OCI-LY3 (cell line): Measurements from ENCODE around the gene DNM3.

Experiments used
- H2AFZ ChIP-seq: fragments of 200-600, 300-600 bp; shearing (Covaris generic); 2 replicates; pipeline ENCODE4 v1.6.0; 2014; ENCODE audit warnings: antibody characterized with exemption, low read depth, low read length
- H3K27ac ChIP-seq: fragments of 200-600, 300-600 bp; sonication (generic); 2 replicates; pipeline ENCODE4 v1.5.1; 2014; ENCODE audit warnings: mild to moderate bottlenecking, low read length, moderate library complexity, mixed read lengths
- H3K27me3 ChIP-seq: fragments of 200-600, 300-600 bp; sonication (generic); 2 replicates; pipeline ENCODE4 v1.6.1; 2014; ENCODE audit warnings: low read depth, low read length, mixed read lengths
- H3K36me3 ChIP-seq: fragments of 200-600, 300-600 bp; sonication (generic); replicated peaks from 2 replicates; pipeline ENCODE3; 2014; ENCODE audit warnings: low read depth, low read length, mixed read lengths
- H3K4me1 ChIP-seq: fragments of 300-600, 200-600 bp; sonication (generic); 2 replicates; pipeline ENCODE4 v1.6.1; 2014; ENCODE audit warnings: low read length, mixed read lengths
- H3K4me2 ChIP-seq: fragments of 200-600, 300-600 bp; sonication (generic); 2 replicates; pipeline ENCODE4 v1.6.1; 2014; ENCODE audit warnings: low read length, mixed read lengths
- H3K4me3 ChIP-seq: fragments of 300-600, 200-600 bp; sonication (generic); 2 replicates; pipeline ENCODE4 v1.5.1; 2014; ENCODE audit warnings: antibody characterized with exemption, mild to moderate bottlenecking, low read length, moderate library complexity
- H3K79me2 ChIP-seq: fragments of 300-600, 200-600 bp; shearing (Covaris generic); 2 replicates; pipeline ENCODE4 v1.6.1; 2014; ENCODE audit warnings: mild to moderate bottlenecking, low read length, mixed read lengths
- H3K9ac ChIP-seq: fragments of 300-600, 200-600 bp; shearing (Covaris generic); 2 replicates; pipeline ENCODE4 v1.6.0; 2014; ENCODE audit warnings: mild to moderate bottlenecking, low read length, moderate library complexity
- H3K9me3 ChIP-seq: fragments of 200-600, 300-600 bp; shearing (Covaris generic); 2 replicates; pipeline ENCODE4 v1.6.1; 2014; ENCODE audit warnings: low read length, mixed read lengths; ENCODE audit not compliant: insufficient read depth
- H4K20me1 ChIP-seq: fragments of 200-600, 300-600 bp; sonication (generic); 2 replicates; pipeline ENCODE4 v1.6.1; 2016; ENCODE audit warnings: low read length, mixed read lengths; ENCODE audit not compliant: insufficient read depth
- EZH2phosphoT487 ChIP-seq: fragments of 200-600 bp; shearing (Covaris generic); IDR thresholded peaks from 2 replicates; pipeline ENCODE4 v1.6.1; 2018; ENCODE audit warnings: antibody characterized with exemption, mixed run types, low read depth
- TF ChIP-seq, protein P1 (sequence below): fragments of 200-600, 300-600 bp; sonication (generic); IDR thresholded peaks from 2 replicates; pipeline ENCODE4 v1.5.1; 2014; ENCODE audit warnings: antibody characterized with exemption, low read length, low read depth

The DNM3 gene

DNA sequence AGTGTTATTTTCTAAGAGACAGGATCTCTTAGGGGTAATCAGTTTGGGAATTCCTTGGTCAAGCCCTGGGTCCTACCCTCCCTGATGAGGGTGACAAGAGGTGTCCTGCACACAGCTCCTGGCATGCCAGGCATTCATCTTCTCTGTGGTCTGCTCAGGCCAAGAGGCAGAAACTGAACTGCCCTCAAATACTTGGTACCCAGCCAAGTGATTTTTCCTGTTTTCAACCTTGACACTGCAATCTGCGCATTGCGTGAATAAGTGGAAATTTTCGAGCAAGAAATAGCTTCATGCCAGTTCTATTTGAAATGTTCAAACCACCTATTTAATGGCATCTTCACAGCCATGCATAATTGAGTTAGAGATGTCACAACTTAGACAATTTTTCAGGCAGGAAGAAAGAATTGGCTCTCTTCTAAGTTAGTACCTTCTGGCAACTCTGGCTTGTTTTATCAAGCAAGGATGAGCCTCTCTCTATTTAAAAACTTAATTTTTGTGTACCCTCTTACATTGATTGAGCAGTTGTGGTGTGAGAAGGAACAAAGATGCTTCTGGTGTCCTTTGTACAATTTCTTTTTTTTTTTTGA, 27.0 kb downstream of the DNM3 start:
- Histone ChIP-seq H3K27ac (no peak overlapping the region), H3K9me3 (no peaks in the 10 kb centered on the region), H3K4me2 (no peak overlapping the region), H3K9ac (no peak overlapping the region), H3K79me2 (no peaks in the 10 kb centered on the region), H3K27me3 (peaks cover 11% of the 10 kb centered on the region; the same call in 1 of the 2 replicates), H3K4me3 (no peak overlapping the region), H2AFZ (no peak overlapping the region), H3K36me3 (no peaks in the 10 kb centered on the region), H4K20me1 (no peaks in the 10 kb centered on the region), H3K4me1 (no peaks in the 10 kb centered on the region)
- no peak for TF ChIP-seq EZH2phosphoT487
- TF ChIP-seq, protein P1, sequence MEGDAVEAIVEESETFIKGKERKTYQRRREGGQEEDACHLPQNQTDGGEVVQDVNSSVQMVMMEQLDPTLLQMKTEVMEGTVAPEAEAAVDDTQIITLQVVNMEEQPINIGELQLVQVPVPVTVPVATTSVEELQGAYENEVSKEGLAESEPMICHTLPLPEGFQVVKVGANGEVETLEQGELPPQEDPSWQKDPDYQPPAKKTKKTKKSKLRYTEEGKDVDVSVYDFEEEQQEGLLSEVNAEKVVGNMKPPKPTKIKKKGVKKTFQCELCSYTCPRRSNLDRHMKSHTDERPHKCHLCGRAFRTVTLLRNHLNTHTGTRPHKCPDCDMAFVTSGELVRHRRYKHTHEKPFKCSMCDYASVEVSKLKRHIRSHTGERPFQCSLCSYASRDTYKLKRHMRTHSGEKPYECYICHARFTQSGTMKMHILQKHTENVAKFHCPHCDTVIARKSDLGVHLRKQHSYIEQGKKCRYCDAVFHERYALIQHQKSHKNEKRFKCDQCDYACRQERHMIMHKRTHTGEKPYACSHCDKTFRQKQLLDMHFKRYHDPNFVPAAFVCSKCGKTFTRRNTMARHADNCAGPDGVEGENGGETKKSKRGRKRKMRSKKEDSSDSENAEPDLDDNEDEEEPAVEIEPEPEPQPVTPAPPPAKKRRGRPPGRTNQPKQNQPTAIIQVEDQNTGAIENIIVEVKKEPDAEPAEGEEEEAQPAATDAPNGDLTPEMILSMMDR: no peak

DNA sequence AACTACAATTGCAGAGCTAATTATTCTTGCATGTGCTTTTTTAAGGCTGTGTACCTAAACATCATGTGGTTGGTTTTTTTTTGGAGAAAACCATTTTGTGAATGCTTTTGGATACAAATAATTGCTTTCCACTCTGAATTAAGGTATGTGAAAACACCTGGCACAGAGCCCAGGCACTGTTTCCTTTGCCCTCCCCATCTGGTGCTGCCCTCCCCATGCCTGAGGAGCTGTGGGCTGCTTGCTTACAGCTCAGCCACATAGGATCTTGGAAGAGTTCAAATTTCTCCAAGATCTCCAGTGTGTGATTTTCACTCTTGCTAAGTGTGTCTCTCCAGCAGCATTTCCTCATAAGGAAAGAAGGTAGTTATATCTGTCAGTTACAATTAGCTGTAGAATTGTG, 27.8 kb downstream of the DNM3 start:
- Histone ChIP-seq H3K4me1 (no peaks in the 10 kb centered on the region), H3K79me2 (no peaks in the 10 kb centered on the region), H4K20me1 (no peaks in the 10 kb centered on the region), H3K27ac (no peak overlapping the region), H3K36me3 (no peaks in the 10 kb centered on the region), H3K4me2 (no peak overlapping the region), H3K9ac (no peak overlapping the region), H3K4me3 (no peak overlapping the region), H3K9me3 (no peaks in the 10 kb centered on the region), H3K27me3 (peaks cover 17% of the 10 kb centered on the region; the same call in 1 of the 2 replicates), H2AFZ (no peak overlapping the region)
- TF ChIP-seq, protein P1: no peak
- no peak for TF ChIP-seq EZH2phosphoT487

DNA sequence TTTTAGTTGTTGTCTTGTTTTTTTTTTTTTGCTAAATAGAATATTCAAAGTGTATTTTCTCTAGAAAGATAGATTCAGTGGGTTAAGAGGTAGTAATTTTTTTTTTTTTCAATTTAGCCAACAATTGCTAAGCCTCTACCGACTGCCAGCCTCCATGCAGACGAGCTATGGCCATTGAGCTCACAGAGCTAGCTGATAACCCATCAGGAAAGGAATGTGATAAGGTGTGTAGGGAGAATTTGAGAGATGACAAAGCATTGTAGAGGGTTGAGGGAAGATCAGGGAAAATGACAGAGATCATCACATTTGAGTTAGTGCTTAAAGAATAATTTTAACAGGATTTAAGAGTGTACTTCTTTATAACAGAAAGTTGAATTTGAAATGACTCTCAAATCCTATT, 30.6 kb downstream of the DNM3 start:
- H4K20me1 ChIP-seq: no peaks in the 10 kb centered on the region

DNA sequence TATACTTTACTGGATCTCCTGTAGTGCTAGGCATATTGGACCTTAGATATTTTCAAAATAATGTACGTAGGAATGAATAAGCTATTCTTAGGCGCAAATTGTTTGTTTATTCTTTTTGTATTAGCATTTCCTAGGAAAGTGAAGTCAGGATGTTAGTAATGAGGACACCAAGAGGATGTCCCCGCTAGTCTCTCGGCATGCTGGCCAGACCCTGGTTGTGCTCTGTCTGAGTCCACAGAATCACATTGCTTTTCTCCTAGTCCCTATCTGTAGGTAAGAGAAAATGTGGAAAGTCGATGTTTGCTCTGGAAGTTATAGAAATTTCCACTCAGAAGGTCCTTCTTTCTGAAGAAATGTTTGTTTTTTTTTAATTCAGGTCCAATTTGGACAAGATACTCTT, 31.1 kb downstream of the DNM3 start:
- H3K9ac ChIP-seq: no peak overlapping the region
- H3K36me3 ChIP-seq: no peaks in the 10 kb centered on the region
- no peak for TF ChIP-seq EZH2phosphoT487
- TF ChIP-seq, protein P1: no peak

More for the DNA sequence above, 30.6 kb downstream of the DNM3 start:
- TF ChIP-seq EZH2phosphoT487: no peak
- TF ChIP-seq, protein P1: no peak
- Histone ChIP-seq H3K9me3 (no peaks in the 10 kb centered on the region), H3K4me2 (no peak overlapping the region), H3K79me2 (no peaks in the 10 kb centered on the region), H3K27ac (no peak overlapping the region), H3K9ac (no peak overlapping the region), H3K4me3 (no peak overlapping the region), H3K27me3 (peaks cover 17% of the 10 kb centered on the region; the same call in 1 of the 2 replicates), H3K4me1 (no peaks in the 10 kb centered on the region), H2AFZ (no peak overlapping the region), H3K36me3 (no peaks in the 10 kb centered on the region)

More for the DNA sequence above, 31.1 kb downstream of the DNM3 start:
- Histone ChIP-seq H3K4me3 (no peak overlapping the region), H3K9me3 (no peaks in the 10 kb centered on the region), H3K27me3 (peaks cover 17% of the 10 kb centered on the region; the same call in 1 of the 2 replicates), H4K20me1 (no peaks in the 10 kb centered on the region), H2AFZ (no peak overlapping the region), H3K4me1 (no peaks in the 10 kb centered on the region), H3K79me2 (no peaks in the 10 kb centered on the region), H3K27ac (no peak overlapping the region), H3K4me2 (no peak overlapping the region)
